HEK293 (cell line): ENCODE results near the gene RAC3.

Experiments
- GLI4 ChIP-seq: fragments of 450-650 bp; formaldehyde crosslinking; IDR thresholded peaks from 2 replicates; pipeline ENCODE4 v1.5.1; 2016; ENCODE audit warnings: missing biosample characterization, missing genetic modification characterization
- IKZF3 ChIP-seq: fragments of 450-650 bp; IDR thresholded peaks from 2 replicates; pipeline ENCODE4 v1.5.0; 2018; ENCODE audit warnings: missing biosample characterization, mild to moderate bottlenecking, missing genetic modification characterization, moderate library complexity
- SP2 ChIP-seq: fragments of 450-650 bp; formaldehyde crosslinking; IDR thresholded peaks from 2 replicates; pipeline ENCODE4 v1.5.1; 2016; ENCODE audit warnings: missing biosample characterization, missing genetic modification characterization
- ZBTB7A ChIP-seq: fragments of 450-650 bp; formaldehyde crosslinking; IDR thresholded peaks from 2 replicates; pipeline ENCODE4 v1.5.1; 2016; ENCODE audit warnings: low read depth, missing biosample characterization, missing genetic modification characterization
- ZFP3 ChIP-seq: fragments of 450-650 bp; formaldehyde crosslinking; IDR thresholded peaks from 2 replicates; pipeline ENCODE4 v1.5.1; 2016; ENCODE audit warnings: low read depth, missing biosample characterization, missing genetic modification characterization
- ZNF138 ChIP-seq: fragments of 450-650 bp; formaldehyde crosslinking; IDR thresholded peaks from 2 replicates; pipeline ENCODE4 v1.5.1; 2016; ENCODE audit warnings: missing biosample characterization, missing genetic modification characterization, borderline replicate concordance
- ZNF341 ChIP-seq: fragments of 450-650 bp; formaldehyde crosslinking; IDR thresholded peaks from 2 replicates; pipeline ENCODE4; 2016; ENCODE audit warnings: low read depth, missing biosample characterization, missing genetic modification characterization
- ZNF501 ChIP-seq: fragments of 450-650 bp; formaldehyde crosslinking; IDR thresholded peaks from 2 replicates; pipeline ENCODE4 v1.5.1; 2016; ENCODE audit warnings: missing biosample characterization, missing genetic modification characterization
- ZNF776 ChIP-seq: fragments of 450-650 bp; formaldehyde crosslinking; IDR thresholded peaks from 2 replicates; pipeline ENCODE4 v1.5.0; 2017; ENCODE audit warnings: missing biosample characterization, missing genetic modification characterization, borderline replicate concordance
- TF ChIP-seq, protein P1 (sequence below): fragments of 450-650 bp; formaldehyde crosslinking; IDR thresholded peaks from 2 replicates; pipeline ENCODE4 v1.5.1; 2016; ENCODE audit warnings: missing biosample characterization, missing genetic modification characterization
- TF ChIP-seq, protein P2 (sequence below): fragments of 450-650 bp; IDR thresholded peaks from 2 replicates; pipeline ENCODE4 v1.5.1; 2018; ENCODE audit warnings: missing biosample characterization, missing genetic modification characterization
- TF ChIP-seq, protein P3 (sequence below): fragments of 450-650 bp; formaldehyde crosslinking; IDR thresholded peaks from 2 replicates; pipeline ENCODE4 v1.5.1; 2017; ENCODE audit warnings: missing biosample characterization, missing genetic modification characterization
- TF ChIP-seq, protein P4 (sequence below): fragments of 450-650 bp; formaldehyde crosslinking; IDR thresholded peaks from 2 replicates; pipeline ENCODE4 v1.5.1; 2016; ENCODE audit warnings: missing biosample characterization, missing genetic modification characterization
- TF ChIP-seq, protein P5 (sequence below): fragments of 450-650 bp; formaldehyde crosslinking; IDR thresholded peaks from 2 replicates; pipeline ENCODE4 v1.5.1; 2016; ENCODE audit warnings: missing biosample characterization, missing genetic modification characterization

DNA sequence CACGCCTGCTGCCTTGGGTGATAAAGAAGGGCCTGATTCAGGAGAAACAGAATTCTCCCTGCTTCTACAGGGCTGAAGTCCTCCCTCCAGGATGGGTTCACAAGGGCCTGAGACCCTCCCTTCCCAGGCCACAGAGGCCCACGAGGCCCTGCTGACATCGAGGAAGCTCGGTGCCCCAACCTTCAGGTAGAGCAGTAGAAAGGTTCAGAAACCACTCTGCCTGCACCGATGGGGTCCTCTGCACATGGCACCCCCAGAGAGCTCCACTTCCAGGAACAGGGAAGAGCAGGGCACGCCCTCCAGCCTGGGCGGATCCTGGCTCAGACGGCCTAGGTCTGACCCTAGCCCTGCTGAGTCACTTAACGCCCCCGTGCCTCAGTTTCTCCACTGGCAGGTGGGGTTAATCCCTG lies 9.6 kb upstream of the RAC3 start:
- no peak for TF ChIP-seq ZNF138
- no peak for TF ChIP-seq ZBTB7A (tag by site-specific recombination)
- TF ChIP-seq, protein P1, sequence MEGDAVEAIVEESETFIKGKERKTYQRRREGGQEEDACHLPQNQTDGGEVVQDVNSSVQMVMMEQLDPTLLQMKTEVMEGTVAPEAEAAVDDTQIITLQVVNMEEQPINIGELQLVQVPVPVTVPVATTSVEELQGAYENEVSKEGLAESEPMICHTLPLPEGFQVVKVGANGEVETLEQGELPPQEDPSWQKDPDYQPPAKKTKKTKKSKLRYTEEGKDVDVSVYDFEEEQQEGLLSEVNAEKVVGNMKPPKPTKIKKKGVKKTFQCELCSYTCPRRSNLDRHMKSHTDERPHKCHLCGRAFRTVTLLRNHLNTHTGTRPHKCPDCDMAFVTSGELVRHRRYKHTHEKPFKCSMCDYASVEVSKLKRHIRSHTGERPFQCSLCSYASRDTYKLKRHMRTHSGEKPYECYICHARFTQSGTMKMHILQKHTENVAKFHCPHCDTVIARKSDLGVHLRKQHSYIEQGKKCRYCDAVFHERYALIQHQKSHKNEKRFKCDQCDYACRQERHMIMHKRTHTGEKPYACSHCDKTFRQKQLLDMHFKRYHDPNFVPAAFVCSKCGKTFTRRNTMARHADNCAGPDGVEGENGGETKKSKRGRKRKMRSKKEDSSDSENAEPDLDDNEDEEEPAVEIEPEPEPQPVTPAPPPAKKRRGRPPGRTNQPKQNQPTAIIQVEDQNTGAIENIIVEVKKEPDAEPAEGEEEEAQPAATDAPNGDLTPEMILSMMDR, result no peak
- TF ChIP-seq, protein P2, sequence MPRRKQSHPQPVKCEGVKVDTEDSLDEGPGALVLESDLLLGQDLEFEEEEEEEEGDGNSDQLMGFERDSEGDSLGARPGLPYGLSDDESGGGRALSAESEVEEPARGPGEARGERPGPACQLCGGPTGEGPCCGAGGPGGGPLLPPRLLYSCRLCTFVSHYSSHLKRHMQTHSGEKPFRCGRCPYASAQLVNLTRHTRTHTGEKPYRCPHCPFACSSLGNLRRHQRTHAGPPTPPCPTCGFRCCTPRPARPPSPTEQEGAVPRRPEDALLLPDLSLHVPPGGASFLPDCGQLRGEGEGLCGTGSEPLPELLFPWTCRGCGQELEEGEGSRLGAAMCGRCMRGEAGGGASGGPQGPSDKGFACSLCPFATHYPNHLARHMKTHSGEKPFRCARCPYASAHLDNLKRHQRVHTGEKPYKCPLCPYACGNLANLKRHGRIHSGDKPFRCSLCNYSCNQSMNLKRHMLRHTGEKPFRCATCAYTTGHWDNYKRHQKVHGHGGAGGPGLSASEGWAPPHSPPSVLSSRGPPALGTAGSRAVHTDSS (tag by site-specific recombination), result no peak
- TF ChIP-seq ZNF776 (tag by site-specific recombination), result no peak
- no peak for TF ChIP-seq ZNF341 (tag by site-specific recombination)
- peak; percentile 50 for TF ChIP-seq SP2 (tag by site-specific recombination)
- no peak for TF ChIP-seq ZNF501 (tag by site-specific recombination)
- TF ChIP-seq GLI4 (tag by site-specific recombination), result no peak
- TF ChIP-seq, protein P3, sequence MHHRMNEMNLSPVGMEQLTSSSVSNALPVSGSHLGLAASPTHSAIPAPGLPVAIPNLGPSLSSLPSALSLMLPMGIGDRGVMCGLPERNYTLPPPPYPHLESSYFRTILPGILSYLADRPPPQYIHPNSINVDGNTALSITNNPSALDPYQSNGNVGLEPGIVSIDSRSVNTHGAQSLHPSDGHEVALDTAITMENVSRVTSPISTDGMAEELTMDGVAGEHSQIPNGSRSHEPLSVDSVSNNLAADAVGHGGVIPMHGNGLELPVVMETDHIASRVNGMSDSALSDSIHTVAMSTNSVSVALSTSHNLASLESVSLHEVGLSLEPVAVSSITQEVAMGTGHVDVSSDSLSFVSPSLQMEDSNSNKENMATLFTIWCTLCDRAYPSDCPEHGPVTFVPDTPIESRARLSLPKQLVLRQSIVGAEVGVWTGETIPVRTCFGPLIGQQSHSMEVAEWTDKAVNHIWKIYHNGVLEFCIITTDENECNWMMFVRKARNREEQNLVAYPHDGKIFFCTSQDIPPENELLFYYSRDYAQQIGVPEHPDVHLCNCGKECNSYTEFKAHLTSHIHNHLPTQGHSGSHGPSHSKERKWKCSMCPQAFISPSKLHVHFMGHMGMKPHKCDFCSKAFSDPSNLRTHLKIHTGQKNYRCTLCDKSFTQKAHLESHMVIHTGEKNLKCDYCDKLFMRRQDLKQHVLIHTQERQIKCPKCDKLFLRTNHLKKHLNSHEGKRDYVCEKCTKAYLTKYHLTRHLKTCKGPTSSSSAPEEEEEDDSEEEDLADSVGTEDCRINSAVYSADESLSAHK, result no peak
- TF ChIP-seq, protein P4, sequence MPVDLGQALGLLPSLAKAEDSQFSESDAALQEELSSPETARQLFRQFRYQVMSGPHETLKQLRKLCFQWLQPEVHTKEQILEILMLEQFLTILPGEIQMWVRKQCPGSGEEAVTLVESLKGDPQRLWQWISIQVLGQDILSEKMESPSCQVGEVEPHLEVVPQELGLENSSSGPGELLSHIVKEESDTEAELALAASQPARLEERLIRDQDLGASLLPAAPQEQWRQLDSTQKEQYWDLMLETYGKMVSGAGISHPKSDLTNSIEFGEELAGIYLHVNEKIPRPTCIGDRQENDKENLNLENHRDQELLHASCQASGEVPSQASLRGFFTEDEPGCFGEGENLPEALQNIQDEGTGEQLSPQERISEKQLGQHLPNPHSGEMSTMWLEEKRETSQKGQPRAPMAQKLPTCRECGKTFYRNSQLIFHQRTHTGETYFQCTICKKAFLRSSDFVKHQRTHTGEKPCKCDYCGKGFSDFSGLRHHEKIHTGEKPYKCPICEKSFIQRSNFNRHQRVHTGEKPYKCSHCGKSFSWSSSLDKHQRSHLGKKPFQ (tag by site-specific recombination), result no peak
- TF ChIP-seq IKZF3 (tag by site-specific recombination), result no peak
- TF ChIP-seq, protein P5, sequence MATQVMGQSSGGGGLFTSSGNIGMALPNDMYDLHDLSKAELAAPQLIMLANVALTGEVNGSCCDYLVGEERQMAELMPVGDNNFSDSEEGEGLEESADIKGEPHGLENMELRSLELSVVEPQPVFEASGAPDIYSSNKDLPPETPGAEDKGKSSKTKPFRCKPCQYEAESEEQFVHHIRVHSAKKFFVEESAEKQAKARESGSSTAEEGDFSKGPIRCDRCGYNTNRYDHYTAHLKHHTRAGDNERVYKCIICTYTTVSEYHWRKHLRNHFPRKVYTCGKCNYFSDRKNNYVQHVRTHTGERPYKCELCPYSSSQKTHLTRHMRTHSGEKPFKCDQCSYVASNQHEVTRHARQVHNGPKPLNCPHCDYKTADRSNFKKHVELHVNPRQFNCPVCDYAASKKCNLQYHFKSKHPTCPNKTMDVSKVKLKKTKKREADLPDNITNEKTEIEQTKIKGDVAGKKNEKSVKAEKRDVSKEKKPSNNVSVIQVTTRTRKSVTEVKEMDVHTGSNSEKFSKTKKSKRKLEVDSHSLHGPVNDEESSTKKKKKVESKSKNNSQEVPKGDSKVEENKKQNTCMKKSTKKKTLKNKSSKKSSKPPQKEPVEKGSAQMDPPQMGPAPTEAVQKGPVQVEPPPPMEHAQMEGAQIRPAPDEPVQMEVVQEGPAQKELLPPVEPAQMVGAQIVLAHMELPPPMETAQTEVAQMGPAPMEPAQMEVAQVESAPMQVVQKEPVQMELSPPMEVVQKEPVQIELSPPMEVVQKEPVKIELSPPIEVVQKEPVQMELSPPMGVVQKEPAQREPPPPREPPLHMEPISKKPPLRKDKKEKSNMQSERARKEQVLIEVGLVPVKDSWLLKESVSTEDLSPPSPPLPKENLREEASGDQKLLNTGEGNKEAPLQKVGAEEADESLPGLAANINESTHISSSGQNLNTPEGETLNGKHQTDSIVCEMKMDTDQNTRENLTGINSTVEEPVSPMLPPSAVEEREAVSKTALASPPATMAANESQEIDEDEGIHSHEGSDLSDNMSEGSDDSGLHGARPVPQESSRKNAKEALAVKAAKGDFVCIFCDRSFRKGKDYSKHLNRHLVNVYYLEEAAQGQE, result no peak
- no peak for TF ChIP-seq ZFP3 (tag by site-specific recombination)
